ENCODE data around the gene DUSP14. TPM values are rescaled to one million over a fixed set of nuclear protein-coding genes. Genes with fewer than 3 reads are reported as not detected.

Gene DUSP14
- total RNA-seq, 5 donors from 2014 or later (not counting 1 experiment from before 2014, with no cell fraction given) = 4.0 to 9.6 (median 5.4) TPM

DNA sequence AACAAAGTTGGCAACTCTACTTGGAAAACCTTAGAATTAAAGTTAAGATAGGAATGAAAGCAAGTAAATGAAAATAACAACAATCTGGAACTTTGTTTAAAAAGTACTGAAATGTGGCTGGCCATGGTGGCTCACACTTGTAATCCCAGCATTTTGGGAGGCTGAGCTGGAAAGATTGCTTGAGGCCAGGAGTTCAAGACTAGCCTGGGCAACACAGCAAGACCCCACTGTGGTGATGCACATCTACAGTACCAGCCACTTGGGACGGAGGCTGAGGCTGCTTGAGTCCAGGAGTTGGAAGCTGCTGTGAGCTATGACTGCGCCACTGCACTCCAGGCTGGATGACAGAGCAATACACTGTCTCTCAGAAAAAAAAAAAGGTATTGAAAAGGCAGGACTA is 67.8 kb downstream of the DUSP14 start:
- no peak overlapping the region for H3K27ac ChIP-seq (ENCODE audit: low read length)
- peaks cover 0 to 3% of the 10 kb centered on the region in 2 experiments for H3K4me1 ChIP-seq (ENCODE audit: control insufficient read depth in 1 of 2, extremely low read depth in 1 of 2, insufficient read depth in 2 of 2, low read length in 2 of 2)
- H3K4me3 Mint-ChIP-seq = no peak overlapping the region
- no peaks in the 10 kb centered on the region for H3K27me3 ChIP-seq (replicated peaks in 1 of 2; ENCODE audit: control insufficient read depth in 2 of 2, extremely low read depth in 1 of 2, insufficient read depth in 2 of 2, low read length in 1 of 2)
- H3K4me3 ChIP-seq (ENCODE audit: control insufficient read depth in 1 of 2, extremely low read depth in 1 of 2, low read length in 1 of 2) = no peak overlapping the region
- H3K27me3 Mint-ChIP-seq = no peaks in the 10 kb centered on the region
- H3K27ac Mint-ChIP-seq = no peak overlapping the region
- CTCF ChIA-PET = no interaction called here
- 100% methylated on average over 2 of the region's 2 CpGs for WGBS (ENCODE audit: insufficient coverage)
- peaks cover 52% of the 10 kb centered on the region for H3K36me3 Mint-ChIP-seq
- POLR2A ChIA-PET = no interaction called here
- H3K9me3 Mint-ChIP-seq = no peaks in the 10 kb centered on the region
- peaks cover 8 to 84% of the 10 kb centered on the region in 2 donors for H3K36me3 ChIP-seq (ENCODE audit: control insufficient read depth in 2 of 2, extremely low read depth in 1 of 2, insufficient read depth in 1 of 2, low read length in 1 of 2)
- ATAC-seq (replicated peaks in 1 of 4) (no peak), DNase-seq (no peak)
- peaks cover 22 to 30% (median 30%) of the 10 kb centered on the region in 3 donors for H3K4me1 Mint-ChIP-seq
- H3K9me3 ChIP-seq = no peaks in the 10 kb centered on the region

GRCh38 chr17:37558299-37558698 is 68.6 kb downstream of the DUSP14 start:
- no CpG with 5 or more reads among the region's 2 CpGs for whole genome bisulfite sequencing (ENCODE audit: insufficient coverage)
- H3K27ac Mint-ChIP-seq = peak overlapping the region in 1 of 2 donors; percentile 40
- peaks cover 15 to 23% (median 21%) of the 10 kb centered on the region in 3 donors for H3K4me1 Mint-ChIP-seq
- no peak for DNase-seq
- H3K4me3 ChIP-seq (ENCODE audit: control insufficient read depth in 1 of 2, extremely low read depth in 1 of 2, low read length in 1 of 2) = no peak overlapping the region
- no peaks in the 10 kb centered on the region for H3K9me3 Mint-ChIP-seq
- H3K36me3 ChIP-seq (ENCODE audit: control insufficient read depth in 2 of 2, extremely low read depth in 1 of 2, insufficient read depth in 1 of 2, low read length in 1 of 2) = peaks cover 8 to 77% of the 10 kb centered on the region in 2 donors
- CTCF ChIA-PET = interaction anchor here in 1 of 2 donors (1.1 kb wide), 1 partner anchor 11 kb away, joined by 4 read pairs; no protein-coding TSS in a partner anchor
- no peaks in the 10 kb centered on the region for H3K9me3 ChIP-seq
- H3K4me1 ChIP-seq (ENCODE audit: control insufficient read depth in 1 of 2, extremely low read depth in 1 of 2, insufficient read depth in 2 of 2, low read length in 2 of 2) = no peaks in the 10 kb centered on the region
- H3K27ac ChIP-seq (ENCODE audit: low read length) = no peak overlapping the region
- POLR2A ChIA-PET = no interaction called here
- no peaks in the 10 kb centered on the region for H3K27me3 Mint-ChIP-seq
- no peak for ATAC-seq (replicated peaks in 1 of 4)
- H3K27me3 ChIP-seq (replicated peaks in 1 of 2; ENCODE audit: control insufficient read depth in 2 of 2, extremely low read depth in 1 of 2, insufficient read depth in 2 of 2, low read length in 1 of 2) = no peaks in the 10 kb centered on the region
- H3K36me3 Mint-ChIP-seq = peaks cover 44% of the 10 kb centered on the region
- no peak overlapping the region for H3K4me3 Mint-ChIP-seq

GRCh38 chr17:37562016-37562745 is 72.5 kb downstream of the DUSP14 start:
- WGBS (ENCODE audit: insufficient coverage) = no CpG with 5 or more reads among the region's 5 CpGs
- peaks cover 10 to 20% (median 12%) of the 10 kb centered on the region in 3 donors for H3K4me1 Mint-ChIP-seq
- Histone ChIP-seq H3K36me3 (ENCODE audit: control insufficient read depth in 2 of 2, extremely low read depth in 1 of 2, insufficient read depth in 1 of 2, low read length in 1 of 2) (peaks cover 11 to 77% of the 10 kb centered on the region in 2 donors), H3K4me1 (ENCODE audit: control insufficient read depth in 1 of 2, extremely low read depth in 1 of 2, insufficient read depth in 2 of 2, low read length in 2 of 2) (no peaks in the 10 kb centered on the region), H3K27me3 (replicated peaks in 1 of 2; ENCODE audit: control insufficient read depth in 2 of 2, extremely low read depth in 1 of 2, insufficient read depth in 2 of 2, low read length in 1 of 2) (no peaks in the 10 kb centered on the region), H3K9me3 (no peaks in the 10 kb centered on the region), H3K27ac (ENCODE audit: low read length) (no peak overlapping the region), H3K4me3 (ENCODE audit: control insufficient read depth in 1 of 2, extremely low read depth in 1 of 2, low read length in 1 of 2) (no peak overlapping the region)
- DNase-seq (no peak), ATAC-seq (replicated peaks in 1 of 4) (no peak)
- POLR2A ChIA-PET = no interaction called here
- peaks cover 50% of the 10 kb centered on the region for H3K36me3 Mint-ChIP-seq
- no peaks in the 10 kb centered on the region for H3K27me3 Mint-ChIP-seq
- H3K9me3 Mint-ChIP-seq = no peaks in the 10 kb centered on the region
- CTCF ChIA-PET = no interaction called here
- H3K27ac Mint-ChIP-seq = peak overlapping the region in 1 of 2 donors; percentile 12
- H3K4me3 Mint-ChIP-seq = no peak overlapping the region

Other genes starting within 250 kb of the DUSP14 start
- not detected for gene C17orf78, start 113.9 kb upstream of the DUSP14 start, total RNA-seq
- gene ACACA, start 83.1 kb upstream of the DUSP14 start, total RNA-seq = 10 to 100 TPM; 15.9 to 30.2 (median 18.0) TPM
- 10 to 100 TPM; 14.5 to 27.3 (median 21.9) TPM for gene TADA2A, start 83.0 kb upstream of the DUSP14 start, total RNA-seq
- 100 to 1,000 TPM; 103 to 118 (median 113) TPM for gene SYNRG, start 119.5 kb downstream of the DUSP14 start, total RNA-seq
- gene DDX52, start 153.6 kb downstream of the DUSP14 start, total RNA-seq = 10 to 100 TPM; 21.6 to 34.0 (median 25.7) TPM